Parathyroid adenoma (tissue), 2 donors: Measurements from ENCODE around the gene C14orf93.
"Not testable (repeated sequence)": the region's sequence is repeated elsewhere in the genome, so short reads cannot be mapped to it uniquely, and the experiment has no call there.

Experiments used
- H2AFZ ChIP-seq: fragments of 300-600 bp; sonication (generic); one replicate; pipeline ENCODE4 v1.7.0; 2017; ENCODE audit warnings: antibody characterized with exemption, mild to moderate bottlenecking
- H3K27ac ChIP-seq: fragments of 300-600 bp; sonication (generic); one replicate; pipeline ENCODE4 v1.7.0; 2017
- H3K27me3 ChIP-seq: fragments of 300-600 bp; sonication (generic); one replicate; pipeline ENCODE4 v1.7.0; 2017; ENCODE audit warnings: low read length; ENCODE audit not compliant: control insufficient read depth, insufficient read depth
- H3K36me3 ChIP-seq: fragments of 300-600 bp; sonication (generic); one replicate; pipeline ENCODE4 v1.7.0; 2017; ENCODE audit warnings: low read length; ENCODE audit not compliant: control insufficient read depth, insufficient read depth
- H3K4me1 ChIP-seq: fragments of 300-600 bp; sonication (generic); one replicate; pipeline ENCODE4 v1.7.0; 2017; ENCODE audit warnings: control low read depth
- H3K4me2 ChIP-seq: fragments of 300-600 bp; sonication (generic); one replicate; pipeline ENCODE4 v1.7.0; 2017; ENCODE audit warnings: low read length
- H3K4me3 ChIP-seq: fragments of 300-600 bp; sonication (generic); one replicate; pipeline ENCODE4 v1.7.0; 2017; ENCODE audit warnings: low read depth, low read length
- H3K79me2 ChIP-seq: fragments of 300-600 bp; sonication (generic); one replicate; pipeline ENCODE4 v1.7.0; 2017; ENCODE audit warnings: control low read depth
- H3K9ac ChIP-seq: fragments of 300-600 bp; sonication (generic); one replicate; pipeline ENCODE4 v1.7.0; 2017; ENCODE audit warnings: mild to moderate bottlenecking
- H3K9me3 ChIP-seq: fragments of 300-600 bp; sonication (generic); one replicate; pipeline ENCODE4 v1.7.0; 2017; ENCODE audit warnings: low read length; ENCODE audit not compliant: control insufficient read depth
- CTCF ChIP-seq: fragments of 300-600 bp; sonication (generic); IDR thresholded peaks from one replicate; pipeline ENCODE4 v1.7.0; 2017; ENCODE audit warnings: antibody characterized with exemption, mild to moderate bottlenecking
- donor health status: primary hyperparathyroidism.

Gene C14orf93

GRCh38 chr14:23018107-23018506 lies 8.2 kb upstream of the C14orf93 start:
- H3K27ac ChIP-seq, result no peak overlapping the region
- TF ChIP-seq CTCF, result no peak
- no peaks in the 10 kb centered on the region for H3K9me3 ChIP-seq

GRCh38 chr14:23017091-23017490 lies 7.1 kb upstream of the C14orf93 start:
- no peak for TF ChIP-seq CTCF
- Histone ChIP-seq H3K36me3 (no peaks in the 10 kb centered on the region), H3K79me2 (no peaks in the 10 kb centered on the region), H3K4me3 (no peak overlapping the region), H3K4me2 (no peak overlapping the region), H3K4me1 (peaks cover 4% of the 10 kb centered on the region), H3K27me3 (no peaks in the 10 kb centered on the region), H2AFZ (no peak overlapping the region), H3K27ac (no peak overlapping the region), H3K9me3 (no peaks in the 10 kb centered on the region), H3K9ac (no peak overlapping the region)

More at GRCh38 chr14:23018107-23018506, 8.2 kb upstream of the C14orf93 start:
- Histone ChIP-seq H3K4me2 (no peak overlapping the region), H3K79me2 (no peaks in the 10 kb centered on the region), H3K9ac (no peak overlapping the region), H3K4me1 (peaks cover 4% of the 10 kb centered on the region), H3K36me3 (no peaks in the 10 kb centered on the region), H3K4me3 (no peak overlapping the region), H3K27me3 (no peaks in the 10 kb centered on the region), H2AFZ (no peak overlapping the region)

GRCh38 chr14:23015618-23016017 lies 5.7 kb upstream of the C14orf93 start:
- no peak overlapping the region for H3K4me2 ChIP-seq
- H3K9me3 ChIP-seq, result no peaks in the 10 kb centered on the region
- H3K27ac ChIP-seq, result no peak overlapping the region
- TF ChIP-seq CTCF, result no peak
- no peaks in the 10 kb centered on the region for H3K4me1 ChIP-seq
- no peaks in the 10 kb centered on the region for H3K79me2 ChIP-seq
- no peak overlapping the region for H3K9ac ChIP-seq
- no peak overlapping the region for H3K4me3 ChIP-seq
- no peaks in the 10 kb centered on the region for H3K36me3 ChIP-seq
- no peaks in the 10 kb centered on the region for H3K27me3 ChIP-seq
- H2AFZ ChIP-seq, result no peak overlapping the region

GRCh38 chr14:23013749-23014054 lies 3.8 kb upstream of the C14orf93 start:
- H2AFZ ChIP-seq, H3K4me3 ChIP-seq, H3K27ac ChIP-seq, H3K4me2 ChIP-seq, H3K9me3 ChIP-seq, H3K27me3 ChIP-seq, H3K9ac ChIP-seq, H3K4me1 ChIP-seq, H3K36me3 ChIP-seq, H3K79me2 ChIP-seq: not testable (repeated sequence)

GRCh38 chr14:23013054-23013748 lies 3.3 kb upstream of the C14orf93 start:
- TF ChIP-seq CTCF, result no peak
- Histone ChIP-seq H3K9ac (no peak overlapping the region), H2AFZ (no peak overlapping the region), H3K9me3 (no peaks in the 10 kb centered on the region), H3K36me3 (no peaks in the 10 kb centered on the region), H3K27ac (no peak overlapping the region), H3K27me3 (no peaks in the 10 kb centered on the region), H3K4me3 (no peak overlapping the region), H3K4me1 (peaks cover 3% of the 10 kb centered on the region), H3K79me2 (no peaks in the 10 kb centered on the region), H3K4me2 (no peak overlapping the region)
